ENCODE results near the gene GPR108. TPM values are rescaled to one million over a fixed set of nuclear protein-coding genes. Genes with fewer than 3 reads are reported as not detected.

Gene GPR108
- total and polyA plus RNA-seq, 2 of the 13 experiments (the other 11 are each of a cell fraction or from before 2014, with no cell fraction given) = 36.4 to 63.0 TPM

- TF ChIP-seq GPBP1L1 (CRISPR knock-in tag; IDR thresholded peaks at IDR 0.05) (no peak), PTBP1 (IDR thresholded peaks at IDR 0.05; ENCODE audit: low read depth, low read length, poor library complexity, severe bottlenecking) (no peak), DNMT1 (CRISPR knock-in tag; IDR thresholded peaks at IDR 0.05) (no peak), POLR2A (IDR thresholded peaks at IDR 0.05; ENCODE audit: insufficient read depth in 1 of 2, low read depth in 2 of 2, low read length in 2 of 2) (peak in 1 of 2 experiments; percentile 49; a peak in 1 of 4 replicates), POLR2G (IDR thresholded peaks at IDR 0.05; ENCODE audit: low read depth, low read length) (peak; percentile 16; the same call in 1 of the 2 replicates), AFF4 (CRISPR knock-in tag; IDR thresholded peaks at IDR 0.05) (peak; percentile 42; the same call in 1 of the 2 replicates), ZNF546 (CRISPR knock-in tag; conservative IDR thresholded peaks at IDR 0.05) (no peak), ZNF318 (CRISPR knock-in tag; IDR thresholded peaks at IDR 0.05) (no peak), ZBTB8A (CRISPR knock-in tag; IDR thresholded peaks at IDR 0.05; ENCODE audit: borderline replicate concordance, low read depth) (no peak), SMAD3 (CRISPR knock-in tag; IDR thresholded peaks at IDR 0.05) (no peak), PAF1 (CRISPR knock-in tag; IDR thresholded peaks at IDR 0.05) (peak; percentile 80; the same call in 1 of the 2 replicates), ETS1 (CRISPR knock-in tag; IDR thresholded peaks at IDR 0.05) (no peak), ZNF207 (IDR thresholded peaks at IDR 0.05; ENCODE audit: borderline replicate concordance) (no peak), ZNF556 (CRISPR knock-in tag; IDR thresholded peaks at IDR 0.05; ENCODE audit: borderline replicate concordance) (no peak)
Observed at GRCh38 chr19:6712231-6712630, 25.1 kb downstream of the GPR108 start (continued).
